ENCODE results near the gene SOWAHA.

DNA sequence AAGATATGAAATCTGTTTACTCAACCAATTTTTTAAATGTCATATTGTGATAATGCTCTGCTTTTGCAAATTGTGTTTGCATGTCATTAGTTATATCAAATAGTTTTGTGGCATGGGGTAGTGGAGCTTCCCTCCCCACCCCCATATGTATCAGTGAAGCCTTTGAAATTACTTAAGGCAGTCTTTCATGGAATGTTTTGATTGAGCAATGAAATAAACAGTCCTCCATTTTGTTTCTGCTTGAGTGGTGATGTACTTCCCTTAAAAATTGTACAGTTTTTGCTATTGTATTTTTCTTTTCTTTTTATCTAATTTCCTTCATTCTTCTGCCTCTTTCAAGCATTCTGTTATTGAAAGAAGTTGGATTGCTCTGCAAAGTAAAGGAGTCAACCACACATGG lies 3.5 kb downstream of the SOWAHA start:
- TF ChIP-seq, protein P1, sequence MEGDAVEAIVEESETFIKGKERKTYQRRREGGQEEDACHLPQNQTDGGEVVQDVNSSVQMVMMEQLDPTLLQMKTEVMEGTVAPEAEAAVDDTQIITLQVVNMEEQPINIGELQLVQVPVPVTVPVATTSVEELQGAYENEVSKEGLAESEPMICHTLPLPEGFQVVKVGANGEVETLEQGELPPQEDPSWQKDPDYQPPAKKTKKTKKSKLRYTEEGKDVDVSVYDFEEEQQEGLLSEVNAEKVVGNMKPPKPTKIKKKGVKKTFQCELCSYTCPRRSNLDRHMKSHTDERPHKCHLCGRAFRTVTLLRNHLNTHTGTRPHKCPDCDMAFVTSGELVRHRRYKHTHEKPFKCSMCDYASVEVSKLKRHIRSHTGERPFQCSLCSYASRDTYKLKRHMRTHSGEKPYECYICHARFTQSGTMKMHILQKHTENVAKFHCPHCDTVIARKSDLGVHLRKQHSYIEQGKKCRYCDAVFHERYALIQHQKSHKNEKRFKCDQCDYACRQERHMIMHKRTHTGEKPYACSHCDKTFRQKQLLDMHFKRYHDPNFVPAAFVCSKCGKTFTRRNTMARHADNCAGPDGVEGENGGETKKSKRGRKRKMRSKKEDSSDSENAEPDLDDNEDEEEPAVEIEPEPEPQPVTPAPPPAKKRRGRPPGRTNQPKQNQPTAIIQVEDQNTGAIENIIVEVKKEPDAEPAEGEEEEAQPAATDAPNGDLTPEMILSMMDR (conservative IDR thresholded peaks at IDR 0.05) = no peak
- TF ChIP-seq ZFX (IDR thresholded peaks at IDR 0.05) = no peak

Measured in C4-2B (cell line).